ENCODE data around the gene GGN.
"Not testable (repeated sequence)": the region's sequence is repeated elsewhere in the genome, so short reads cannot be mapped to it uniquely, and the experiment has no call there.

GGN gene

DNA sequence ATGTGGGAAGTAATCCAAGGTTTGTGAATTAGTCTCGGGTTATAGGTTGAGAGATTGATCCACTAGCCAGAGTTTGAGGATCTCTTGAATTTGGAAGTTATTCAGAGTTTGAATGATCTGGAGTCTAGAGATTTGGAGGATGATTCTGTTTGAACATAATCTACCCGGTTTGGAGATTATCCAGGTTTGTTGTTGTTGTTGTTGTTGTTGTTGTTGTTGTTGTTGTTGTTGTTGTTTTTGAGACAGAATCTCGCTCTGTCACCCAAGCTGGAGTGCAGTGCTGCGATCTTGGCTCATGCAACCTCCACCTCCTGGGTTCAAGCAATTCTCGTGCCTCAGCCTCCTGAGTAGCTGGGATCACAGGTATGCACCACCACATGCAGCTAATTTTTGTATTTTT is 24.1 kb upstream of the GGN start:
- DNase-seq (ENCODE audit: low read depth in 4 of 4, low spot score in 1 of 4): not testable (repeated sequence)

DNA sequence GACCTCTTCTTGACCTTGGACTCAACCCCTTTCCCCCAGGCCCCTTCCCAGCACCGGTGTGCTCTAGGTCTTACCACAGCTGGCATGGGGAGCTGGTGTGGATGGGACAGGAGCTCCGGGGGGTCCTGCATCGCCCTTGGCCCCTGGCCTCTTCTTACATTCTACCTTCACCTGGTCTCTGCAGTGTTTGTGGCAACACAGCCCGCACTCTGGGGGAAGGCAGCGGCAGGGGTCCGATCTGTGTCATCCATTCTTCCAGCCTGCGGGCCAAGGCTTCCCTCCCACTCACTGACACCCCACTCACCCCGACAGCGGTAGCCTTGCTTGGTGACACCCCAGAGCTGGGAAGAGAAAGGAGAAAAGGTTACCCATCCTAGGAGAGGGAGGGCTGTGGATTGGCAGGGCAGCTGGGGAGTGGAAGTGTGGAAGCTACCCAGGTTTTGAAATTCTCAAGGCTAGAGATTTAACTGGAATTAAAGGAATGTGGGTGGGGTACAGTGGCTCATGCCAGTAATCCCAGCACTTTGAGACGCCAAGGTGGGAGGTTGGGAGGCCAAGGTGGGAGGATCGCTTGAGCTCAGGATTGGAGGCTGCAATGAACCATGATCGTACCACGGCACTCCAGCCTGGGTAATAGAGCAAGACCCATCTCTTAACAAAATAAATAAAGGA is 23.3 kb upstream of the GGN start:
- DNase-seq (ENCODE audit: low read depth in 4 of 4, low spot score in 1 of 4): no peak

DNA sequence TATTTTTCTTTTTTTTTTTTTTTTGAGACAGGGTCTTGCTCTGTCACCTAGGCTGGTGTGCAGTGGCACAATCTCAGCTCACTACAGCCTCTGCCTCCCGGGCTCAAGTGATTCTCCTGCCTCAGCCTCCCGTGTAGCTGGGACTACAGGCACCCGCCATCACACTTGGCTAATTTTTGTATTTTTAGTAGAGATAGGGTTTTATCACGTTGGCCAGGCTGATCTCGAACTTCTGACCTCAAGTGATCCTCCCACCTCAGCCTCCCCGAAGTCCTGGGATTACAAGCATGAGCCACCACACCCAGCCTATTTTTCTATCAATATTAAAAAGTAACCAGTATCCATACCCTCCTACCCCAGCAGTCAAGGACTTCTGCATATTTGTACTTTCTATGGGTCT is 22.6 kb upstream of the GGN start:
- DNase-seq (ENCODE audit: low read depth in 4 of 4, low spot score in 1 of 4): not testable (repeated sequence)

DNA sequence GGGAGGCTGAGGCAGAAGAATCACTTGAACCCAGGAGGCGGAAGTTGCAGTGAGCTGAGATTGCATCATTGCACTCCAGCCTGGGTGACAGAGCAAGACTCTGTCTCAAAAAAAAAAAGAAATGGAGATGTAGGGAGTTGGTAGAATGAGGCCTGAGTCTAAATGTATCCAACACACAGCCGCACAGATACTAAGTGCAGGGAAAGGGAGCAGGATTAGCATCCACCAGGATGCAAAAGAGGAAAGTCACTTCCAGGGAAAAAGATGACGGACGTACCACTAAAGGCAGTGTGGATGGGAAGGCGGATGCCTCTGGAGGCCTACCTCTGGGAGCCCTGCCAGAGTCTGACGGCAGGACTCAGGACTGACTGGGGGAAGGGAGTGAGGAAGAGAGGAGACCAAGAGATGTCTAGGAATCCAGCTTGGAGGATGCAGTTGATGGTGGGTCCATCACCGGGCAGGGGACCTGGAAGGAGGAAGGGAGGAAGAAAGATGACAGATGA is 21.8 kb upstream of the GGN start:
- no peak for DNase-seq (ENCODE audit: low read depth in 4 of 4, low spot score in 1 of 4)

DNA sequence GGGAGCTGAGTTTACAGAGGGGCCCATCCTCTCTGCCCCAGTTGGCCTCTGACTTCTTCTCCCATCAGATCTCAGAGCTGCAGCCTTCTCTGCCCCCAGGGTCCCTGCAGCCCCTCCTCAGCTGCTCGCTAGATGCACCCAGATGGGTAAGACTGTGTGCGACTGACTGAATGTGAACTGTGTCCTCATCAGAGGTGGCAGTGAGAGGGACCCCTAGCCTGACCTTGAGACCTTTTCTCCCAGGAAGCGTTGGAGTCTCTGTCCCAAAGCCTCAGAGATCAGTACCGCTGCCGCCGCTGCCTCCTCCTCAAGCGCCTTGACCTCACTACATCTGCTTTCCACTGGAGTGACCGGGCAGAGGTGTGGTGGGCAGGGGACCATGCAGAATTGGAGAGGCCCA is 17.4 kb upstream of the GGN start:
- no peak for DNase-seq (ENCODE audit: low read depth in 4 of 4, low spot score in 1 of 4)

DNA sequence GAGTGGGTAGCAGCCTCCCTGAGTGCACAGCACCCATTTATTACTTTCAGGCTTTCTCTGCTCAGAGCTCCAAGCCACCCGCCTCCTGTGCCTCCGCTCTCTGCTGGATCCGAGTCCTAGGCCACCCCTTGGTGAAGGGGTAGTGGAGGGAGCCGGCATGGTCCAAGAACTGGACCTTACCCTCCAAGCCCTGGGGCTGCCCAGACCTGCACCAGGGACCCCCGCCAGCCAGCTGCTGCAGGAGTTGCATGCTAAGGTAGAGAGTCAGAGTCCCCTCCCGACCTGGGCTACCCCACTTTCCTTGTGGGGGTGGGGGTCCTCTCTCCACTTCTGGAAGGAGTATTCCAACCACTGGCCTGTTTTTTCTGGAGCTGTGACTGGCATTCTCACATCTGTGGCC is 17.0 kb upstream of the GGN start:
- no peak for DNase-seq (ENCODE audit: low read depth in 4 of 4, low spot score in 1 of 4)

DNA sequence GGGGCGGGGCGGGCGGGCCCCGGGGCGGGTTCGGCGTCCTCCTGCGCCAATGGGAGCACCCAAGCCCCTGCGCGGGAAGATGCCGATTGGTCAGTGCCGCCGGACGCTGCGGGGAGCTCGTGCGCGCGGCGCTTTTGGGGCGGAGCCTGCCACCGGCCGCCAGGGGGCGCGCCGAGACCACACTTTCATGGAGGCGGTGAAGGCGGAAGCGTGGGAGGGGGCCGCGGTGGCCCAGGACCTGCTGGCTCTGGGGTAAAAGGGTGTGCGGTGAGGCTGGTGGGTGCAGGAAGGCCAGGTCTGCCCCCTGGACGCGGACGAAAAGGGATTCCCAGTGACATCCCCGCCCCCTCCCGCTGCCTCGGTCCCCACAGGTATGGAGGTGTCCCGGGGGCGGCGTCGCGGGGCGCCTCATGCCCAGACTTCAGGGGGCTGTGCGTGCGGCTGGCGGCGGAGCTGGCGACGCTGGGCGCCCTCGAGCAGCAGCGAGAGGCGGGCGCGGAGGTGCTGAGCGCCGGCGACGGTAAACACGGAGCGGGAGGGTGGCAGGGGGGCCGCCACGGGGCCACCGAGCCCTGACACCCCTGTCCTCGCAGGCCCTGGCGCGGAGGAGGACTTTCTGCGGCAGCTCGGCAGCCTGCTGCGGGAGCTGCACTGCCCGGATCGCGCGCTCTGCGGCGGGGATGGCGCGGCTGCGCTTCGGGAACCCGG is 15.3 kb upstream of the GGN start, which contains the start of gene FAM98C:
Gene FAM98C (plus strand): TSS at position 127 of the 708 bp plus-strand sequence. CDS start 61 bp downstream, at position 188.
- peak; percentile 91 to 96 (median 94) for DNase-seq (ENCODE audit: low read depth in 4 of 4, low spot score in 1 of 4)

DNA sequence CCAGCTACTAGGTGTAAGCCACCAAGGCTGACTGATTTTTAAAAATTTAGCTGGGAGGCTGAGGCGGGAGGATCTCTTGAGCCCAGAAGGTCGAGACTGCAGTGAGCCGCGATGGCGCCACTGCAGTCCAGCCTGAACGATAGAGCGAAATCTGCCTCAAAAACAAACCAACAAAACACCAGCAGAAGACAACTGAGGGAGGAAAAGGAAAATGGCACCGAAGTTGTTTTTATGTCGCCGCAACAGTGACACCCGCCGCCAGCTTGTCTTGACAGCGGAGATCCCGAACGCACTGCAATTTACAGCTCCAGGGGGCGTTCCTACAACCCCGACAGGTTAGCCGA is 14.8 kb upstream of the GGN start:
- no peak for DNase-seq (ENCODE audit: low read depth in 4 of 4, low spot score in 1 of 4)

DNA sequence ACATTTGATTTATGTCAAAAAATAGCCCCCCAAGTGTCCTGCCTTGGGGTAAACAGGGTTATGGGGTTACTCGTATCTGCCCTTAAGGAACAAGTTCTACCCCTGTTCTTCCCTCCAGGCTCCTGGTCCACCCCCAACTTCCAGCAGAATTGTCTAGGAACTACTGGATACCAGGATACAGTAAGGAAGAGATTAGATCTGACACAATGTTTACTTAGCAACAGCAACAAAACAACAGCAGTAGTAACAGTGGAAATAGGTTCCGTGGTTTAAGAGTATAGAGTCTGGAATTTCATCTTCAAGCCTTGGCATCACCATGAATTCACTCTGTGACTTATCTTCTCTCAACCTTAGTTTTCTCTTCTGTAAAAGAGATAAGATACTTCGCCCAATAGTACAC is 13.3 kb upstream of the GGN start:
- DNase-seq (ENCODE audit: low read depth in 4 of 4, low spot score in 1 of 4): no peak

DNA sequence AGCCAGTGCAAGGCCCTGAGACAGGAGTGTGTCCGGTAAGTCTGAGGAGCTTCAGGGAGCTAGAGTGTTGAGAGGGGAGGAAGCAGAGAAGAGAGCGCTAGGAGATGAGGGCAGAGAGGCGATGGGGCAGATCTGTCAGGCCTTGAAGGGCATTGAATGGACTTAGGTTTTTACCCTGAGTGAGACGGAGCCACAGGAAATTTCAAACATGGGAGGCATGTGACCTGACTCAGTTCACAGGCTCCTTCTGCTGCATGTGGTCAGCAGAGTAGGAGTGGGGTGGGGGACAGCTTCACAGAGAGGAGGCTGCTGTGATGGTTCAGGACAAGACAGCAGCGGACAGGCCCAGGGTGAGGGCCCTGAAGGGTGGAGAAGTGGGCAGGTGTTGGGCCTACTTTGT is 12.5 kb upstream of the GGN start:
- DNase-seq (ENCODE audit: low read depth in 4 of 4, low spot score in 1 of 4): no peak

DNA sequence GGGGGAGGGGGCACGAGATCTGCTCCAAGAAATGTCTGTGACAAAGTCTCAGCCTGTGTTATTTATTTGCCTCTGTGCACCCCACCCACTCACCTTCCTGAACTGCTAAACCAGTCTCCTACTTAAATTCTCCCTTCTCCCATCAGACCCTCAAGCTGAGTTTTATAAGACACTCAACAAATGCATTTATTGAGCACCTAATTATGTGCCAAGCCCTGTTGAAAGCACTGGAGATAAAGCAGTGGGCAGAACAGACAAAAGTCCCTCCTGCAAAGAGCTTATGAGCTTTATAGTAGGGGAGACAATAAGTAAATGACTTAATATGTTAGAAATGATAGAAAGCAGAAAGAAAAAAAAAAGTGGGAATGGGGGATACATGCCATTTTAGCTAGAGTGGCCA is 11.7 kb upstream of the GGN start:
- no peak for DNase-seq (ENCODE audit: low read depth in 4 of 4, low spot score in 1 of 4)

DNA sequence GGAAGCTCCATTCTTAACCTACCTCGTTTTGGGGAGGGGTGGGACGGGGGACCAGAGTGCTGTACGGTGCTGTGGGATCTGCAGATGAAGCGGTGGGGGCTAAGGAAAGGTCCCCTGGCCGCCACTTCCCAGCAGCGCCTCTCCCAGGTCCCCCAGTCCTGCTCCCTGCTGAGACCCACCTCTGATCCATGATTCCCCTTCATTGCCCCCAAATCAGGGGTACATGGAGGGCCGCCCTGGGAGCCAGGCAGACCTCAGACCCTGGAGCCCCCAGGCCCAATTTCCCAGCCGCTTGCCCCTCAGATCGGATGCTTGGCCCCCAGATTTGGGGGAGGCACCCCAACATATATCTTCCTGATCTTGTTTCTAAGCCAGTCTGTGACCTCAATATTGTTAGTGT is 11.2 kb upstream of the GGN start:
- DNase-seq (ENCODE audit: low read depth in 4 of 4, low spot score in 1 of 4): no peak

DNA sequence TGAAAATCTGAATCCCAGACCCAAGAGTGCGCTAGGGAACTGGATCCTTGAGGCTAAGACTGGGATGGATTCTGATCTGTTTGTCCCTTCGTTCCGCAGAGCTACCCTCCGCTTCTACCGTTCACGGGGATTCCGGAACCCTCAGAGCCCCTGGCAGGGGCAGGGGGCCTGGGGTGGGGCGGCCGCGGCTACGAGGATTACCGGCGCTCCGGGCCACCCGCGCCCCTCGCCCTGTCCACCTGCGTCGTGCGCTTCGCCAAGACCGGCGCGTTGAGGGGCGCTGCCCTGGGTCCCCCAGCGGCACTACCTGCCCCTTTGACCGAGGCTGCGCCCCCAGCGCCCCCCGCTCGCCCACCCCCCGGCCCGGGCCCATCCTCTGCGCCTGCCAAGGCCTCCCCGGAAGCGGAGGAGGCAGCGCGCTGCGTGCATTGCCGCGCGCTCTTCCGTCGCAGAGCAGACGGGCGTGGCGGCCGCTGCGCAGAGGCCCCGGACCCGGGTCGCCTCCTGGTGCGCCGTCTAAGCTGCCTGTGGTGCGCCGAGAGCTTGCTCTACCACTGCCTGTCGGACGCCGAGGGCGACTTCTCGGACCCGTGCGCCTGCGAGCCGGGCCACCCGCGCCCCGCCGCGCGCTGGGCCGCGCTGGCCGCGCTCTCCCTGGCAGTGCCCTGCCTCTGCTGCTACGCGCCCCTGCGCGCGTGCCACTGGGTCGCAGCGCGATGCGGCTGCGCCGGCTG is 7.7 kb upstream of the GGN start:
- peak in 2 of 4 experiments; percentile 32 to 40 for DNase-seq (ENCODE audit: low read depth in 4 of 4, low spot score in 1 of 4)

DNA sequence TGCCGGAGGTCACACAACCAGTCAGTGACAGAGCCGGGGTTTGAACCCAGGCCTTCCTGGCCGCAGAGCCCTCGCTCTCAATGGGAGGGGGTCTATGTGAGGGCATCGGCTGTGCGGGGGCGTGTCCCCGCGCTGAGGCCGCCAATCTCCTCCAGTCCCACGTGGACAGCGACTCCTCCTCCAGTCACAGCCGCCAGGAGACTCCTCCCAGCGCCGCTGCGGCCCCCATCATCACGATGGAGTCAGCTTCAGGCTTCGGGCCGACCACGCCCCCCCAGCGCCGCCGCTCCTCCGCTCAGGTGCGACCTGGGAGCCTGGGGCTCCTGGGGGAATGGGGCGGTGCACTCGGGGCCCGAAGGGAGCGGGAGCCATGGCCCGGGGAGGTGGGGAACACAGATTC is 6.7 kb upstream of the GGN start:
- peak; percentile 40 to 75 (median 58) for DNase-seq (ENCODE audit: low read depth in 4 of 4, low spot score in 1 of 4)

DNA sequence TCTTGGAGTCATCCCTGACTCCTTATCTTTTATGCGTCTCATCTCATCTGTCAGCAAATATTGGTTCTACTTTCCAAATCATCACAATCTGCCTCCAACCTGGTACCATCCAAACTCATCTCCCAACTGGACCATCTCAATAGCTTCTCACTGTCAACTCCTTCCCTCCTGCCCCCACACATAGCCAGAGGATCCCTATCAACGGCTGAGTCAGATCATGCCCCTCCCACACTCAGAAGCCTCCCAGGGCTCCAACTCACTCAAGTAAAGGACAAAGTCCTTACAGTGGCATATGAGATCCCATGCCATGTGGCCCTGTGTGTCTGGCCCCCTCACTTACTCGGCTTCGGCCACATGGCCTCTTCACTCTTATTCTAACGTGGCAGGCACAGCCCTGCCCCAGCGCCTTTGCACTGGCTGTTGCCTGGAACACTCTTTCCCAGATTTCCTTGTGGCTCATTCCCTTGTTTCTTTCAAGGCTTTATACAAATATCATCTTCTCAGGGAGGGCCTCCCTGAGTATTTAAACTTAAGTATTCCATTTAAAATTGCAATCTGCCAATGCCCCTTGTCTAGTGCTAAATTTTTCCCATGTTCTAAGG is 5.0 kb upstream of the GGN start:
- DNase-seq (ENCODE audit: low read depth in 4 of 4, low spot score in 1 of 4): no peak

DNA sequence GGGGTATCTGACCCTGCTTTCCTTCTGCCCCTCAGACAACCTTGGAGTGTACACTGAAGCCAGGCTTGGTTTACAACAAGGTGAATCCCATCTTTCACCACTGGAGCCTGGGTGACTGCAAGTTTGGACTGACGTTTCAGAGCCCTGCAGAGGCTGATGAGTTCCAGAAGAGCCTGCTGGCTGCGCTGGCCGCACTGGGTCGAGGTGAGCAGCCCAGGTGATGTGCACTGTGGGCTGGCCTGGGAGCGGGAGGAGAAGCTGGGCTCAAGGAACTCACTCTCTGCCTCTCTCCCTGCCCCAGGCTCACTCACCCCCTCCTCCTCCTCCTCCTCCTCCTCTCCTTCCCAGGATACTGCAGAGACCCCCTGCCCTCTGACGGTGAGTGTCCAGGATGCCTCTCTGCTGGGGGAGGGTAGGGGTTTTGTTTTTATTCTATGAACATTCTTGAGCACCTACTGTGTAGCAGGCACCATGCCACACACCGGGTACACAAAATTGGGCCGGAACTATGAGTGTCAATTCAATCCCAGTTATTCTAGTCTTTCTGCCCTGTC is 4.2 kb upstream of the GGN start:
- no peak for DNase-seq (ENCODE audit: low read depth in 4 of 4, low spot score in 1 of 4)

DNA sequence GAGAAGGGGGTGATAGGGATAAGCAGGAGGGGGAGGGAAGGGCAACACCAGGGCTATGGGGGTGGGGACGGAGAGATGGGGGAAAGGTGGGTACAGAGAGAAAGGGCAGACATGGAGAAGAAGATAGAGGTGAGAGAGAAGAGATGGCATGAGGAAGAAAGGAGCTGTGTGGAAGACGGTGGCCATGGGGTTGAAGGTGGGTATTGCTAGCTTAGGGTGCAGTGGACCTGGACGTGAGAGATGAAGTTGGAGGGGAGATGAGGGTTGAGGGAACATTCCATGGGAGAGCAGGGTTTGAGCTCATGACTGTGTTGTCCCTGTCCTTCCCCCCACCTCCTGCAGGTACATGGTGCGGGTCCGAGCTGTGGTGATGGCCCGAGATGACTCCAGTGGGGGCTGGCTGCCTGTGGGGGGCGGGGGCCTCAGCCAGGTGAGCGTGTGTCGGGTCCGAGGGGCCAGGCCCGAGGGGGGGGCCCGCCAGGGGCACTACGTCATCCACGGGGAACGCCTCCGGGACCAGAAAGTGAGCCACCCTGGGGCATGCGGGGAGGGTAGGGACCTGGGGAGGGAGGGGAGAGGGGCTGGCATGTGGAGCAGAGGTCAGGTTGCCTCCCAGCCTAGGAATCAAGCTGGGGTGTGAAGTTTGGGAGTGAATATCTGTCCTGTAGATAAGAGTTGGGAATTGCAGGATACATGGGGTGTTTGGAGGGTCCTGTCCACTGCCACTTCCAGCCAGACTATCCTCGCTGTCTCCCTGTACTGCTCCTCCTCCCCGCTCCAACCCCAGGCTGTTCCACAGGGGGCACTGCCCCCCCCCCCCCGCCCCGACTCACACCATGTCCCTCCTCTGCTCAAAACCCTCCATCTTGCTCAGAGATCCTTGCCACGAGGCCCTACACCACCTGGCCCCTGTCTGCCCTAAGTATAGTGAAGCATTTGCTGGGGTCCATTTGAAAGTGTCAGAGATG is 2.4 kb upstream of the GGN start:
- no peak for DNase-seq (ENCODE audit: low read depth in 4 of 4, low spot score in 1 of 4)

DNA sequence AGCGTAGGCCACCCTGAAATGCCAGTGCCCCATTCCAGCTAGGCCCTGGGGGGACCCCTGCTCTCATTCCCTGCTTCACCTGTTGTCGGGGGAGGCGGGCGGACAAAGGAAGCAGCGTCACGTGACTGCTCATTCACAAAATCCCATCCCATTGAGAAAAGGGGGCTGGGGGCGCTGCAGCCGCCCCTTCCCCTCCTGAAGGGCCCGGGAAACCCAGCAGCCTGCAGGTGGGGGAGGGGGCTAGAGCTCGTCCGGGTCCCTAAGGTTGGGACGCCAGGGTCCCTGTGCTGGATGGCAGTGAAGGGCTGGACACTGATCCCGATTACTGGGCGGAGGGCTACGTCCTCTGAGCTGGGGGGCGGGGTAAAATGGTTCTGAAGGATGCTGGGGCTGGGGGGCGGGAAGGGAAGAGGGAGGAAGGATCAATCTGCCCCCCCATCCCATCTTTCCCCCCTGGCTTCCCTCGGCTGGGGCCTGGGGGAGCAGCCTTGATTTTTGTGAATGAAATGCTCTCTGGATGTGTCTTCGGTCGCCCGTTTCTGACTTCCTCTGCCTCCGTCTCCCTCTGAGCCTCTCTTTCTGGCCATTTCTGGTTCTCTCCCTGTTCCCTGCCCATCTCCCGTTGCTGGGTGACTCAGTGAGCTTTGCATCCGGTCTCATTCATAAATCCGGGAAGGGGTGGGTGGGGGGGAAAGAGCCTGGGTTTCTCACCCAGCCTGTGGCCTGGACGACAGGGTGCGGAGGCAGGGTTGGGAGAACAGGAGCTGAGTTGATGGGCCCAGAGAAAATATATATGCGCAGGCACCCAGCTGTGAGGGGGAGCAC is 1.5 kb upstream of the GGN start:
- DNase-seq (ENCODE audit: low read depth in 4 of 4, low spot score in 1 of 4): no peak

DNA sequence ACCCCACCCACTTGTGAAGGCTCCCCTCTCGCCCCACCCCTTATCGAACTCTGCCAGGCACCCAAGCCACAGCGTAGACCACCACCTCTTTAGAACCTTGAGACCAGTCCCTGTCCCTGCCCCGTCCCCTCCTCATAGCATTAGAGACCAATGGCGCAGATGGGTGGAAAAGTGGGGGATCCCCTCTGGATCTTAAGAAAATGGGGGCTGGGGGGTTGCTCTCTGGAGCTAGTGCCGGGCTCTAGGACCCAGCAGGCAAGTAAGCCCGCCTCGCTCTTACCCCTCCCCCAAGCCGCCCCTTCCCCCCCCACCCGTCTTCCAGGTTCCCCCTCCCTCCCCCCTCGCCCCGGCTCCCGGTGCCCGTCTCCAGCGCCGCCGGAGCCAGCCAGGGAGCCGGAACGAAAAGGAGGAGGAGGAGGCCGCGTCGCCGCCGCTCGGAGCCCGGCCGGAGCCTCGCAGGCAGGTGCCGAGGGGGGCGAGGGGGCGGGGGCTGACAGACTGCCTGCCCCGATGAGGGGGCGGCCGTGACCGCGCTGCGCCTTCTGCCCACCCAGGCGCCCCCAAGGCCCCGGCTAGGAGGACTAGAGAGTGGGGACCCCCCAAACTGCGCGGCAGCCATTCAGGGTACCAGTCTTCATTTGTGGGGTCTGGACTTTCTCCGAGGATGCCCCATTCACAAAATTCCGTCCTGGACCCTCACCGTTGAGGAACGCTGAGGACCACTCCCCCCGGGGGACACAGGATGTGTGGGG is 691 bp upstream of the GGN start, which contains the start of gene SPRED3:
Gene SPRED3 (plus strand): TSS at position 349 of the 752 bp plus-strand sequence. CDS start 1,606 bp downstream, outside the sequence.
- no peak for DNase-seq (ENCODE audit: low read depth in 4 of 4, low spot score in 1 of 4)
